Tibial nerve (tissue), 3 donors: Measurements from ENCODE around the gene COL10A1.

Experiments
- POLR2A ChIP-seq, 2 donors: fragments of 450-650 bp; IDR thresholded peaks; one replicate each; pipeline ENCODE4 v1.6.1; 2017; ENCODE audit warnings: antibody characterized with exemption in 2 of 2, mild to moderate bottlenecking in 2 of 2, moderate library complexity in 2 of 2
- TF ChIP-seq, protein P1 (sequence below), 5 experiments: fragments of 200-600 bp in 3 of 5; fragments of 450-650 bp in 2 of 5; sonication (generic) in 3 of 5; IDR thresholded peaks; one replicate each; pipeline ENCODE4 v1.5.1; 2016 to 2019; ENCODE audit warnings: antibody characterized with exemption in 5 of 5, mild to moderate bottlenecking in 3 of 5, moderate library complexity in 2 of 5

DNA sequence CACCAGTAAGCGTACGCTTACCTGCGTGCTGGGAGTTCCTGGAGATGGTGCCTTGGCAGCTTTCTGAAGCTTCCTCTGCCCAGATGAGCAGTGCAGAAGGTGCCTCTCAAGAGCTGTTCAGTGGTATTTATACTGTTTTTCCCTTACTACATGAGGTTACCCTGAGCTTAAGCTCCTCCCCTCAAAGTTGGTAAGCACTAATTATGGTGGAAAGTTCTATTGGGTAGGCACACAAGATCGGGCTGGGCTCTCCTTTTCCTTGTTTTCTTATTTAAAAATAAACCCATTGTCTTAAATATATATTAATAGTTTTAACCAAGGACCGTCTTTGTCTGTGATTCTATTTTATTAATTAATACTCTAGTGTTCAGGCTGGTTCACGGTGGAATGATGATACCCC lies at the start of gene COL10A1:
- TF ChIP-seq, protein P1, sequence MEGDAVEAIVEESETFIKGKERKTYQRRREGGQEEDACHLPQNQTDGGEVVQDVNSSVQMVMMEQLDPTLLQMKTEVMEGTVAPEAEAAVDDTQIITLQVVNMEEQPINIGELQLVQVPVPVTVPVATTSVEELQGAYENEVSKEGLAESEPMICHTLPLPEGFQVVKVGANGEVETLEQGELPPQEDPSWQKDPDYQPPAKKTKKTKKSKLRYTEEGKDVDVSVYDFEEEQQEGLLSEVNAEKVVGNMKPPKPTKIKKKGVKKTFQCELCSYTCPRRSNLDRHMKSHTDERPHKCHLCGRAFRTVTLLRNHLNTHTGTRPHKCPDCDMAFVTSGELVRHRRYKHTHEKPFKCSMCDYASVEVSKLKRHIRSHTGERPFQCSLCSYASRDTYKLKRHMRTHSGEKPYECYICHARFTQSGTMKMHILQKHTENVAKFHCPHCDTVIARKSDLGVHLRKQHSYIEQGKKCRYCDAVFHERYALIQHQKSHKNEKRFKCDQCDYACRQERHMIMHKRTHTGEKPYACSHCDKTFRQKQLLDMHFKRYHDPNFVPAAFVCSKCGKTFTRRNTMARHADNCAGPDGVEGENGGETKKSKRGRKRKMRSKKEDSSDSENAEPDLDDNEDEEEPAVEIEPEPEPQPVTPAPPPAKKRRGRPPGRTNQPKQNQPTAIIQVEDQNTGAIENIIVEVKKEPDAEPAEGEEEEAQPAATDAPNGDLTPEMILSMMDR (IDR thresholded peaks at IDR 0.05), result no peak
- TF ChIP-seq POLR2A (IDR thresholded peaks at IDR 0.05), result no peak
